Transverse colon (tissue), 4 donors: ENCODE results near the gene IL36RN. TPM values are rescaled to one million over a fixed set of nuclear protein-coding genes. Genes with fewer than 3 reads are reported as not detected.
A peak's percentile ranks its signal among the peaks of the same experiment; 100 is the strongest.

Experiments
- DNase-seq: peaks from one replicate; pipeline ENCODE4 v3.0.0-alpha.2; 2019
- H3K27ac ChIP-seq, 4 donors: fragments of 200-600 bp; sonication (generic); 2 replicates each; pipeline ENCODE4 v1.5.1; 2016 to 2018; ENCODE audit warnings: inconsistent platforms in 4 of 4
- H3K27me3 ChIP-seq: fragments of 200-600 bp; sonication (generic); 2 replicates; pipeline ENCODE4 v1.5.1; 2017; ENCODE audit warnings: inconsistent platforms
- H3K36me3 ChIP-seq, 4 donors: fragments of 200-600 bp; sonication (generic); 2 replicates each; pipeline ENCODE4 v1.5.1; 2017 to 2019; ENCODE audit warnings: inconsistent platforms in 4 of 4
- H3K4me1 ChIP-seq, 4 donors: fragments of 200-600 bp; sonication (generic); 2 replicates each; pipeline ENCODE4 v1.5.1; 2017 to 2020; ENCODE audit warnings: inconsistent platforms in 4 of 4
- H3K4me3 ChIP-seq, 4 donors: fragments of 200-600 bp; sonication (generic); 1 replicate in 1 of 4; 2 replicates in 3 of 4; pipeline versions ENCODE4 v1.5.1 to v1.6.1; 2017 to 2019; ENCODE audit warnings: inconsistent platforms in 4 of 4
- H3K9me3 ChIP-seq, 2 donors: fragments of 200-600 bp; sonication (generic); 2 replicates each; pipeline ENCODE4 v1.5.1; 2017 to 2019; ENCODE audit warnings: inconsistent platforms in 2 of 2
- EP300 ChIP-seq: sonication (generic); formaldehyde crosslinking; IDR thresholded peaks from one replicate; pipeline ENCODE4 v1.6.1; 2017; ENCODE audit warnings: antibody characterized with exemption, low read depth
- POLR2A ChIP-seq: fragments of 450-650 bp; IDR thresholded peaks from one replicate; pipeline ENCODE4 v1.6.1; 2016; ENCODE audit warnings: antibody characterized with exemption, mild to moderate bottlenecking, moderate library complexity
- POLR2AphosphoS5 ChIP-seq, 3 donors: sonication (generic); formaldehyde crosslinking; IDR thresholded peaks; one replicate each; pipeline ENCODE4 v1.6.1; 2016; ENCODE audit warnings: antibody characterized with exemption in 3 of 3
- WGBS, 2 donors: methylation state at CpG; one replicate each; pipeline ENCODE4 v1.1.5; 2018; ENCODE audit warnings: low coverage in 1 of 2; 5-methylcytosine and 5-hydroxymethylcytosine counted together
- in situ Hi-C, 4 donors: fragments of 200-750 bp; cut with MboI; loops; one replicate each; pipeline versions ENCODE4 v1.15.0 to v1.15.1; 2017; ENCODE audit warnings: low sequenced_read_pairs in 3 of 4, low pct_ligation_motif_present in 1 of 4, low pct_unique_long_range_greater_than_20kb in 1 of 4
- intact Hi-C: fragments of 100-400 bp; cut with DNase I; formaldehyde crosslinking; loops from one replicate; pipeline ENCODE4 v1.15.1; 2023; ENCODE audit warnings: low total_unique reads
- total RNA-seq, 4 donors: library from RNA; depleted of rRNA; stranded (reverse); fragments of >200 nt; gene quantifications; one replicate each; pipeline ENCODE4 v1.1.0, GENCODE V29; 2016
- TF ChIP-seq, protein P1 (sequence below), 5 experiments: fragments of 200-600 bp in 3 of 5; fragments of 450-650 bp in 2 of 5; sonication (generic) in 3 of 5; IDR thresholded peaks; 1 replicate in 2 of 5; 2 replicates in 3 of 5; pipeline ENCODE4 v1.5.1; 2016 to 2017; ENCODE audit warnings: antibody characterized with exemption in 5 of 5, inconsistent platforms in 3 of 5, mild to moderate bottlenecking in 2 of 5, moderate library complexity in 1 of 5

The IL36RN gene
- total RNA-seq, 4 donors from 2014 or later, result not detected

DNA sequence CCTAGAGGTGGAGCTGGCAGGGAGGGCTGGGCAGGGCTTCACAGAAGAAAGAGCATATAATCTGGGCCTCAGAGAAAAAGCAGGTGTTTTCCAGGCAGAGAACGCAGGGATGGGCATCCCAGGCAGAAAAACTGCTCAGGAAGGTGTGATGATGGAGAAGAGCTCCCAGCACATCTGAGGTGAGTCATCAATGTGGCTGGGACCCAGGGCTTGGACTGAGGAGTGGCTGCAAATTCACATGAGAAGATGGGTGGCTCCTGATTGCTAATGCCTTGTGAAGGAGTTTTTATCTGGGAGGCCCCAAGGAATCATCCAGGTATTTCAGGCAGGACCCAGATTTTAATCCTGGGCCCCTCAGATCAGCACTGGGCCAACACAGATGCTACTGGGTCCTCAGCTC, 18.9 kb downstream of the IL36RN start:
- TF ChIP-seq POLR2A (no peak), EP300 (no peak), POLR2AphosphoS5 (IDR thresholded peaks at IDR 0.05) (no peak)
- TF ChIP-seq, protein P1, sequence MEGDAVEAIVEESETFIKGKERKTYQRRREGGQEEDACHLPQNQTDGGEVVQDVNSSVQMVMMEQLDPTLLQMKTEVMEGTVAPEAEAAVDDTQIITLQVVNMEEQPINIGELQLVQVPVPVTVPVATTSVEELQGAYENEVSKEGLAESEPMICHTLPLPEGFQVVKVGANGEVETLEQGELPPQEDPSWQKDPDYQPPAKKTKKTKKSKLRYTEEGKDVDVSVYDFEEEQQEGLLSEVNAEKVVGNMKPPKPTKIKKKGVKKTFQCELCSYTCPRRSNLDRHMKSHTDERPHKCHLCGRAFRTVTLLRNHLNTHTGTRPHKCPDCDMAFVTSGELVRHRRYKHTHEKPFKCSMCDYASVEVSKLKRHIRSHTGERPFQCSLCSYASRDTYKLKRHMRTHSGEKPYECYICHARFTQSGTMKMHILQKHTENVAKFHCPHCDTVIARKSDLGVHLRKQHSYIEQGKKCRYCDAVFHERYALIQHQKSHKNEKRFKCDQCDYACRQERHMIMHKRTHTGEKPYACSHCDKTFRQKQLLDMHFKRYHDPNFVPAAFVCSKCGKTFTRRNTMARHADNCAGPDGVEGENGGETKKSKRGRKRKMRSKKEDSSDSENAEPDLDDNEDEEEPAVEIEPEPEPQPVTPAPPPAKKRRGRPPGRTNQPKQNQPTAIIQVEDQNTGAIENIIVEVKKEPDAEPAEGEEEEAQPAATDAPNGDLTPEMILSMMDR (IDR thresholded peaks at IDR 0.05), result no peak
- 32 to 60% methylated on average over 1 of the region's 1 CpG for WGBS, 2 donors
- Histone ChIP-seq H3K4me3 (no peak overlapping the region), H3K36me3 (no peaks in the 10 kb centered on the region), H3K4me1 (peaks cover 0 to 4% (median 0%) of the 10 kb centered on the region in 4 donors), H3K27me3 (no peaks in the 10 kb centered on the region), H3K27ac (no peak overlapping the region), H3K9me3 (no peaks in the 10 kb centered on the region)
- DNase-seq, result no peak
- intact Hi-C loops, result no loop called here
- in situ Hi-C loops, result no loop called here

DNA sequence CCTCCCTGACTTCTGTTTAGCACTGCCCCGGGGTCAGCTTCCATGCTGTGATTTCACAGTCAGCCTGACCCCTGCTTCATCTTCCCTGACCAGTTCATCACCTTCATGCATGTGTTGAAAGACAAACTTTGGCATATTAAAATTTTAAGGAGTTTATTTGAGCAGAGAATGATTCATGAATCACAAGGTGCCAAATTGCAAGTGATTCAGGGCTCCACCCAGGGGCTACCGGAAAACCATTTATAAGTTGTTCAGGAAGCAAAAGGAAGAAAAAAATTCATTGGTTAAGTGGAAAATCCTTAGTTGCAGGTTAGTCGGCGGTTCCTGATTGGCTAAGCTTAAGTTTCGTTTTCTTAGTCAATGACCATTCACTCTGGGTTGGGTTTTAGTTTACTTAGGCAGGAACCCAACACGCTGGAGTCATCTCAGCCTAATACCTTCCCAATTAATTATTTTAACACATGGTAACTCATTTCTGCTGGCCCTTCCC, 19.4 kb downstream of the IL36RN start:
- Histone ChIP-seq H3K4me1 (peaks cover 0 to 4% (median 0%) of the 10 kb centered on the region in 4 donors), H3K27ac (no peak overlapping the region), H3K4me3 (no peak overlapping the region), H3K27me3 (no peaks in the 10 kb centered on the region), H3K36me3 (no peaks in the 10 kb centered on the region), H3K9me3 (no peaks in the 10 kb centered on the region)
- TF ChIP-seq EP300 (no peak), POLR2AphosphoS5 (IDR thresholded peaks at IDR 0.05) (no peak), POLR2A (no peak)
- TF ChIP-seq, protein P1 (IDR thresholded peaks at IDR 0.05), result no peak
- in situ Hi-C loops (no loop called here), intact Hi-C loops (no loop called here)
- WGBS, 2 donors, result 68 to 74% methylated on average over 6 of the region's 6 CpGs
- DNase-seq, result no peak

DNA sequence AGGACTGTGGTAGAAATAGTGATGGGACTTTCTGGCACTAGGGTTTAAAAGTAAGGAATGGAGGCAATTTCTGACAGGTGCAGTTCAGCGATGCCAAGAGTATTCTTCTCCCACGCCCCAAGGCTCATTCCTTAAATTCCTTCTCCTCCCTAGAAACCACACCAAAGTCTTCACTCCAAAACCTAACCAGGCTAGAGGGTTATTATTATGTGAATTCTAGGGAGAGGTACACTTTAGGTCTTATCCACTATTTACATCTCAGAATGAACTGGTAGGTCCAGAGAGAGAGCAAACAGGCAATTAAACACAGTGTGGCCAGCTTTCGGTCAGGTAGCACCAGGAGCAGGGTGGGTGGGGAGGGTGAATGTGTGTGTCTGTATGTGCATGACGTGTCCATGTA, 20.1 kb downstream of the IL36RN start:
- Histone ChIP-seq H3K27ac (no peak overlapping the region), H3K4me3 (no peak overlapping the region), H3K36me3 (no peaks in the 10 kb centered on the region), H3K9me3 (no peaks in the 10 kb centered on the region), H3K4me1 (peaks cover 0 to 4% (median 0%) of the 10 kb centered on the region in 4 donors), H3K27me3 (no peaks in the 10 kb centered on the region)
- intact Hi-C loops, result no loop called here
- in situ Hi-C loops, result no loop called here
- WGBS, 2 donors, result 60 to 79% methylated on average over 1 to 4 of the region's 4 CpGs
- TF ChIP-seq EP300 (no peak), POLR2AphosphoS5 (IDR thresholded peaks at IDR 0.05) (no peak)
- TF ChIP-seq, protein P1 (IDR thresholded peaks at IDR 0.05), result no peak
- no peak for DNase-seq

DNA sequence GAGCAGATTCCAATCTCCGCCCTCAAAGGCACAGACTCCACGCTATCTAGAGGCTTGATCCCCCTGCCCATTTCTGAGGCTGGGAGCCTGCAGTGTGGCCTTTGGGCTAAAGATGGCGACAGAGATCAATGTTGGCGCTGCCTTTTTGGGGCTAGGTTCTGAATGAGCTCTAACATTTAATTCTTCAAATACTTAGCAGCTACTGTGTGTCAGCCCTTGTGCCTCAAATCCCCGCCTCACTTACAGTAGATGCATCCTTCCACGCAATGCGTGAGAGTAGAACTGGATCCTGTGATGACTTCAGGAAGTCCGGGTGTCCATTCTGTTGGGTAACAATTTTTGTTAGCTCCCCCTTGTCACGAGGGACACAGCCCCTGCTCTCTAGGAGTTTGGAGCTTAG, 21.1 kb downstream of the IL36RN start:
- in situ Hi-C loops (no loop called here), intact Hi-C loops (no loop called here)
- no peaks in the 10 kb centered on the region for H3K9me3 ChIP-seq
- peak; percentile 11 for DNase-seq
- TF ChIP-seq, protein P1 (IDR thresholded peaks at IDR 0.05), result peak; percentile 36 to 52 (median 48)
- no peak for TF ChIP-seq EP300
- 34 to 43% methylated on average over 4 to 9 of the region's 9 CpGs for WGBS, 2 donors
- no peak overlapping the region for H3K4me3 ChIP-seq
- H3K27ac ChIP-seq, result no peak overlapping the region
- peaks cover 0 to 4% (median 0%) of the 10 kb centered on the region in 4 donors for H3K4me1 ChIP-seq
- no peaks in the 10 kb centered on the region for H3K27me3 ChIP-seq
- H3K36me3 ChIP-seq, result no peaks in the 10 kb centered on the region
